HG02678 (cell line): ENCODE data around the gene YWHAB.

Source experiments
- ATAC-seq: cut with Tn5 transposase; IDR thresholded peaks from one replicate; pipeline ENCODE4 v1.9.1; 2021; ENCODE audit warnings: mild to moderate bottlenecking, moderate library complexity; ENCODE audit not compliant: unreplicated experiment

The YWHAB gene

DNA sequence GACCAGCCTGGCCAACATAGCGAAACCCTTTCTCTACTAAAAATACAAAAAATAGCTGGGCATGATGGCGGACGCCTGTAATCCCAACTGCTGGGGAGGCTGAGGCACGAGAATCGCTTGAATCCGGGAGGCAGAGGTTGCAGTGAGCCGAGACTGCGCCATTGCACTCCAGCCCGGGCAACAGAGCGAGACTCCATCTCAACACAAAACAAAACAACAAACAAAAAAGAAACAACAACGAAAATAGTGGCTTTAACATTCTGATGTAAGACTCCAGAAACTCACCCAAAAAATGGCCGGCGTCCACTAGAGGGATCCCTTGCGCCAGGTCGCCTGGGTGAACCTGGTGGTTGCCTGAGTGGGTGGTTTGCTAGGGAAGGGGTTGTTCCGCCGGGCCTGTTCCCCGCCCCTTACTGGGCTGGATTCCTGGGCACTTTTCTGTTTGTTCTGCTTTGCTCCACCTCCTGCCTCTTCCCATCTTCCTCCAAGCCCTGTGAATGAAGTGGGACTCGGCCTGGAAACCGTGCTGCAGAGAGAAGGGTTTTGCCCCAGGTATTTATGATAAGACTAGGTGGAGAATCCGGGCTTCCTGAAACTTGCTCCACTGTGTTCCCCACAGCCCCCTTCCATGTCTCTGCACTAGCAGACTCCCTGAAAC is 25.9 kb downstream of the YWHAB start:
- no peak for ATAC-seq

DNA sequence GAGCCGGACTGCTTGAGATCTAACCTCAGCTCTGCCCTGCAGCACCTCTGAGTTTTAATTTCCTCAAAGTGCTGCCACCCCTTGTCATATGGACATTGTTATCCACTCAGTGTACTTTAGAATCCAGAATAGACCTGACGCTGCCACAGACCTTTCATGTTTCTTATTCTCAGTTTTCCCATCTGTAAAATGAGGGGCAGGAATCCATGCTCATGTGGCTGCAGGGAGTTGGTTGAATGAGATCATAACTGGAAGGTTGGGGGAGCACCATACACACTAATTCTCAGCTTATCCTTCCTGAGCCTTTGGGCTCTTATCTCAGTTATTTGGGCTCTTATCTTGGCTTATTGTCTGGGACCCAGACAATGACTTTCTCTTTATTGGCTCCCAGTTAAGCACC is 26.7 kb downstream of the YWHAB start:
- ATAC-seq: no peak

DNA sequence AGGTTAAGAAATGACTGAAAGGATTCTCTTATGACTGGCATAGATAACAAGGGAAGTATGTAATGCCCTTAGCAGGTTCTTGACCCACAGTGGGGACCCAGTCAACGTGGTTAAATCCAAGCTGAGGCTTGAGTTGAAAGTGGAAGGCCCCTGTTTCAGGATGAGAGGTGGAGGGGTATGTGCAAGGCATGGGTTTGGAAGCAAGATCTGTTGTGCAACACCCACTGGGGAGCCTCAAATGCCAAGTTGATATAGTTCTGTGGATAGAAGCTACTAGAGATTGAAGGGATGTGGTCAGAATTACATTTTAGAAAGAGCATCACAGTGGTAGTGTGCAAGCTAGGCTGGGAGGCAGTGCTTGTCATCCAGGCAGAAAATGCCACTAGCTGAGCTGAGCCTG is 29.4 kb downstream of the YWHAB start:
- ATAC-seq: no peak

DNA sequence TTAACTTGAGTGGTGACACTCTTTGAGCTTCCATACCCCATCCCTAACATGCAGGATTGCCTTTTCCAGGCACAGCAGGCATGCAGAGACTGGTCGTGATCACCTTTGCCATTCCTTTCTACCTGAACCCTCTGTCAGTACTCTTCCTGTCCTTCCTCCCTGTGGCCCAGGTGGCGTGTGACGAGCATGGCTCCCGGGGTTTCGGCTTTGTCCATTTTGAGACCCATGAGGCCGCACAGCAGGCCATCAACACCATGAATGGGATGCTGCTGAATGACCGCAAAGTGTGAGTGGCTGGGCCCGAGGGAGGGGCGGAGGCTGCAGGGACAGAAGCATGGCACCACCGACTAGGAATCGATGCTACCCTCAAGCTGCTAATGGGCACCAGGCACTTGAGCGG is 31.1 kb downstream of the YWHAB start:
- no peak for ATAC-seq

DNA sequence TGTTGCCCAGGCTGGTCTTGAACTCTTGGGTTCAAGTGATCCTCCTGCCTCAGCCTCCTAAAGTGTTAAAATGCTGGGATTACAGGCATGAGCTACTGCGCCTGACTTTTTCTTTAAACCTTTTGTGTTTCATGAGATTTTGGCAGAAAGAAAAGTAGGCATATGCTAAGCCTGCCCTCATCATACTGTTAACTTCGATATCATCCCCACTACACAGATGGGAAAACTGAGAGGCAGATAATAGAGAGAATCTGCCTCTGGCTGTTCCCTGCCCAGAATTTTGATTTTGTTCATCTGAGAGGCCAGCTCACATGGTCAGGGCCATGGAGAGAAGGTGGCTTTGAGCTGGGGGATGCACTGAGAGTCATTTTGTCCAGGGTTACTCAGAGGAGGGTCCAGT is 31.9 kb downstream of the YWHAB start:
- ATAC-seq: no peak

GRCh38 chr20:44918342-44918741 is 32.8 kb downstream of the YWHAB start:
- no peak for ATAC-seq

- ATAC-seq: no peak
Measured at GRCh38 chr20:44918761-44919160, 33.3 kb downstream of the YWHAB start.

DNA sequence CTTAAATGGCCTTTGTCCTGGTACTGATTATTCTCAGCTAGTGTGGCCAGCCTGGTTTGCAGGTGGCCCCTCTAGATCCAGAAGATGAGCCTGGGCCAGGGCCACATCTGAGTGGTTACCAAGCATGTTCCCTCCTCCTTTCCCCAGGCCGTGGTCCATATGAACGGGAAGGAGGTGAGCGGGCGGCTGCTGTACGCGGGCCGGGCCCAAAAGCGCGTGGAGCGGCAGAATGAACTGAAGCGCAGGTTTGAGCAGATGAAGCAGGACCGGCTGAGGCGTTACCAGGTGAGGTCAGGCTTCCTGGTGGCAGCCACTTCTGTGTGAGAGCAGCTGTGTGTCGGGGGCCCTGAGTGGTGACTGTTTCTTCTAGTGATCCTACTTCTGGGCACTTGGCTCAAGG is 35.9 kb downstream of the YWHAB start:
- no peak for ATAC-seq

GRCh38 chr20:44924541-44924940 is 39.0 kb downstream of the YWHAB start:
- no peak for ATAC-seq

GRCh38 chr20:44928595-44928994 is 43.1 kb downstream of the YWHAB start:
- no peak for ATAC-seq

DNA sequence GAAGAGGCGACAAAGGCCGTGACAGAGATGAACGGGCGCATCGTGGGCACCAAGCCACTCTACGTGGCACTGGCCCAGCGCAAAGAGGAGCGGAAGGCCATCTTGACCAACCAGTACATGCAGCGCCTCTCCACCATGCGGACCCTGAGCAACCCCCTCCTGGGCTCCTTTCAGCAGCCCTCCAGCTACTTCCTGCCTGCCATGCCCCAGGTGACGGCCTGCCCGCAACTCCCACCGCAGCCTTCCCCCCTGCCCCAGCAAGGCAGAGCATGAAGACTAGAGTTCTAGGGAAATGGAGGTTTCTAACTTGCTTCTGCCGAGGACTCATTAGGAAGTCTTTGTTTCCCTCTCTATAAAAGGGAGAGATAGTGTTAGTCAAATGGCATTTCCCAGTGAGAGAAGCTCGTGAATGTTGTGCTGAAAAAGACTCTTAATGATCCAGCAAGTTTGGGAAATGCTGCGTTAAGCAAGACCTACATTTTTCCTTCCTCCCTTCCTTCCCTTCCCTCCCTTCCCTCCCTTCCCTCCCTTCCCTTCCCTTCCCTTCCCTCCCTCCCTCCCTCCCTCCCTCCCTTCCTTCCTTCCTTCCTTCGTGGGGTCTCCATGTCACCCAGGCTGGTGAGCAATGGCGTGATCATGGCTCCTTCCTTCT is 45.1 kb downstream of the YWHAB start:
- no peak for ATAC-seq

GRCh38 chr20:44931911-44932310 is 46.4 kb downstream of the YWHAB start:
- no peak for ATAC-seq

DNA sequence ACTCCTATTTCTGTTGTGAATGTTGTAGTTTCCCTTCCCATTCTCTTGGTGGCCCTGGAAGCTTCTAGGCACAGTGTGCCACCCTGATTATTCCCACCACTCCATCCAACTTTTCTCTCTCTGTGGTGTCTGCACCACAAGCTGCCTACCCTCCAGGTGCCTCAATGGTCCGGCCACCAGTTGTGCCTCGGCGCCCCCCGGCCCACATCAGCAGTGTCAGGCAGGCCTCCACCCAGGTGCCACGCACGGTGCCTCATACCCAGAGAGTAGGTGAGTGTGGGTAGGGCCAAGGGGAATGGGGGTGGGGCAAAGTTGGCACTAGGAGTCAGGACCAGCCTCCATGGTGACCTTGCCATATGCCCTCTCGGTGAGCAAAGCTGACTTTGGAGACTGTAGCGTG is 47.4 kb downstream of the YWHAB start:
- no peak for ATAC-seq

GRCh38 chr20:44936510-44936909 is 51.0 kb downstream of the YWHAB start:
- no peak for ATAC-seq

DNA sequence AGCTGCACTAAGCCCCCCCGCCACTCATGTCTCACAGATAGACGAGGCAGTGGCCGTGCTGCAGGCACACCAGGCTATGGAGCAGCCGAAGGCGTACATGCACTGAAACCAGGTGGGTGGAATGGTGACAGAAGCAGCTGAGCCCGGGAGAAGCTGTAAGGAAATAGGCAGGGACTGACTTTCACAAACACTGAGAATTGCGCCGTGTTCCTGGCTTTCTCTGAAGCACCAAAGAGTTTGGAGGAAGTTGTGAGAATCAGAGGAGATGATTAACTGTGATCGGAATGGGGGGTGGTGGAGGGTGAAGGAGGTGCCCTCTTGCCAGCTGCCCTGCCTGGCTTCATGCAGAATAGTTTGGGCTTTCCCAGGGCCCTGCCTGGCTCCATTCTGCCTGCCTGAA is 53.1 kb downstream of the YWHAB start:
- no peak for ATAC-seq

DNA sequence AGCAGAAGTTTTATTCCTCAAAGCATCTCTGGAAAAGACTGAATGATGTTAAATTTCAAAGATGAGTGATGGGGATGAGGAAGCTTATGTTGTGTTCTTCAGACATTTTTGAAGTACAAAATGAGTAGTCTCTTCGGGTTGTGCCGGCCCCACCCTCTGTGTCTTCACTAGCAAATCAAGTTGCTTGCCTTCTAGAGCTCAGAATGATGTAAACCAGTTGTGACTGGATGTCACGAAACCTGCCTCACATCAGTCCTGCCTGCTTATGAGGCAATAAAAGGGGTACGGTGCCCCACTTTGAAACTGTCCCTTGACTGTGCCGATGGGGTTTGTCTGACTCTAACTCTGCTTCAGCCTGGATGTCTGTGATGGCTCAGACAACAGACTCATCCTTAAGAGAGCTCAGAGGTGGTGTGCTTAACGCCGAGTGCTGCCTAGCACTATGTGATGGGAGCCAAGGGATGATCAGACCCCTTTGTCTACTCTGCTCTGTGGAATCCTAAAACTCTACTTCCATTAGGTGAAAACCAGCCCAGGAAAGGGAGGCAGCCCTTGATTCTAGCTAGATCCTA is 55.7 kb downstream of the YWHAB start:
- ATAC-seq: no peak

- ATAC-seq: no peak
Measured at GRCh38 chr20:44942264-44942973, 56.9 kb downstream of the YWHAB start.

DNA sequence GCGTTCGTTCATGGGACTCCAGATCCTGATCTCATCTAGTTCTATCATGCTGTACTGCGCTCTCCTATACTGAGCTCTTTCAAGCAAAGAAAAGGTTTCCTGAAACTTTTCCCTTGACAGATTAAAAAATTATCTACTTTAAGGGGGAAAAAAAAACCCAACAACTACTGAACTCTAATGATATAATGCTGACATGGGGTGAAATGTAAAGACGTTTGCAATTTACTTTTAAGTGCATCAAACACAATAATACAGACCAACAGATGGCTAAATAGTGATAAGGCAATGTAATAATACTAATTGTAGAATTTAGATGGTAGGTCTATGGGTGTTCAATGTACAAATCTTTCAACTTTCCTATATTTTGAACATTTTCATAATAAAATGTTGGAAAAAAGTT is 58.3 kb downstream of the YWHAB start:
- ATAC-seq: no peak

DNA sequence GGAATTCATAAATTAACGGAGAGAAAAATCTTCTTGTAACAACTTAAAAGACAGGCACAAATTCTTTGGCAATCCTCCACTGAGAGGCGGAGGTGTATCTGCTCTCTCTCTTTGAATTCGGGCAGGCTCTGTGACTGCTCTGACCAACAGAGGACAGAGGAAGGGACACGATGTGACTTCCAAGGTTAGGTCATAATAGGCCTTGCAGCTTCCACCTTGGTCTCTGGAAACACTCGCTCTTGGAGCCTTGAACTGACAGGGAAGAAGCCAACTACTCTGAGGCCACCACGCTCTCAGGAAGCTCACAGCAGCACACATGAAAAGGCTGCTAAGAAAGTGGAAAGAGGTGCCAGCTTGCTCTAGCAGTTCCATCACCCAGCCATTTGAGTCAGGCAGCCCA is 59.8 kb downstream of the YWHAB start:
- no peak for ATAC-seq

GRCh38 chr20:44946271-44946852 is 60.9 kb downstream of the YWHAB start:
- no peak for ATAC-seq

GRCh38 chr20:44948107-44948506 is 62.6 kb downstream of the YWHAB start:
- ATAC-seq: no peak

DNA sequence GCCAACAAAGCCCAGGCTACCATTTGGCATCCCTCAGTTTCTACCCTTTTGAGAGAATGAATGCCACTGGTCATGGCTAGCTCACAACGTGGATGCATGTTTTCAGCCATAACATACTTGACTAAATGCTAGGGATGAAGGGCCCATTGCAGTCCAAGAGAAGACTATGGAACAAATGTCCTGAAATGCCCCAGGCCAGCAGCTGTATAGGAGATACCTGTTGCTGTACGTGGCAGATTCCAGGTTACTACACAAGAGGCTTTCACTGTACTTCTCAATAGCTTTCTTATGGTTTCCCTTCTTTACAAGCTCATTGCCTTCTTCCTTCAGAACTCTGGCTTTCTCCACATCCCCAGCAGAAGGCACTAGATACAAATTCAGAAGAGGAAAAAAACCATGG is 63.0 kb downstream of the YWHAB start:
- ATAC-seq: no peak
